Upper lobe of left lung (tissue), 6 donors: ENCODE data around the gene NOB1. TPM values are rescaled to one million over a fixed set of nuclear protein-coding genes. Genes with fewer than 3 reads are reported as not detected.

ENCODE experiments used
- ATAC-seq, 2 donors: fragments of 200-7000 bp; cut with Tn5 transposase; one replicate each; pipeline ENCODE4 v1.9.1; 2022; ENCODE audit warnings: mild to moderate bottlenecking in 2 of 2, moderate library complexity in 2 of 2; ENCODE audit not compliant: low FRiP score in 2 of 2
- DNase-seq, 2 donors: peaks; one replicate each; pipeline ENCODE4 v3.0.0-alpha.2; 2019 to 2020
- H3K27ac ChIP-seq, 4 donors: fragments of 200-600 bp; sonication (generic); one replicate each; pipeline ENCODE4 v1.5.1; 2016 to 2019
- H3K27me3 ChIP-seq, 4 donors: fragments of 200-600 bp; sonication (generic); one replicate each; pipeline ENCODE4 v1.5.1; 2017 to 2019
- H3K36me3 ChIP-seq, 4 donors: fragments of 200-600 bp; sonication (generic); one replicate each; pipeline ENCODE4 v1.5.1; 2016 to 2019
- H3K4me1 ChIP-seq, 4 donors: fragments of 200-600 bp; sonication (generic); one replicate each; pipeline ENCODE4 v1.5.1; 2018 to 2019
- H3K4me3 ChIP-seq, 4 donors: fragments of 200-600 bp; sonication (generic); one replicate each; pipeline ENCODE4 v1.5.1; 2017 to 2019; ENCODE audit warnings: mild to moderate bottlenecking in 2 of 4, moderate library complexity in 1 of 4
- H3K9me3 ChIP-seq, 4 donors: fragments of 200-600 bp; sonication (generic); one replicate each; pipeline ENCODE4 v1.5.1; 2018 to 2019
- CTCF ChIP-seq, 6 experiments: fragments of 450-650 bp in 4 of 6; fragments of 200-600 bp in 2 of 6; sonication (generic) in 2 of 6; IDR thresholded peaks; one replicate each; pipeline ENCODE4 v1.5.1; 2016 to 2019; ENCODE audit warnings: antibody characterized with exemption in 6 of 6
- EP300 ChIP-seq, 4 donors: sonication (generic); formaldehyde crosslinking; IDR thresholded peaks; one replicate each; pipeline ENCODE4 v1.5.1; 2017; ENCODE audit warnings: antibody characterized with exemption in 4 of 4, control low read depth in 2 of 4
- POLR2A ChIP-seq, 4 donors: fragments of 450-650 bp; IDR thresholded peaks; one replicate each; pipeline ENCODE4 v1.5.1; 2016 to 2017; ENCODE audit warnings: antibody characterized with exemption in 4 of 4, mild to moderate bottlenecking in 2 of 4
- POLR2AphosphoS5 ChIP-seq, 2 donors: sonication (generic); formaldehyde crosslinking; IDR thresholded peaks; one replicate each; pipeline ENCODE4 v1.5.1; 2017; ENCODE audit warnings: antibody characterized with exemption in 2 of 2
- WGBS, 2 donors: methylation state at CpG; one replicate each; pipeline ENCODE4 v1.1.5; 2017 to 2018; 5-methylcytosine and 5-hydroxymethylcytosine counted together
- small RNA-seq, 4 donors: library from RNA; depleted of rRNA; stranded (forward); fragments of <200 nt; gene quantifications; one replicate each; pipeline ENCODE3, GENCODE V24; 2016
- total RNA-seq, 6 donors: library from RNA; depleted of rRNA in 4 of 6; stranded (reverse); fragments of >200 nt in 4 of 6; gene quantifications; one replicate each; pipeline versions ENCODE4 v1.1.0 to v1.2.1, GENCODE V29; 2016 to 2021
- donor health status: DM: no; HTN: no; CAD: no; lungs with moderate emphysema.
- donor health status: DM: no; HTN: yes; CAD: no; lungs with severe emphysema.

The NOB1 gene
- total RNA-seq, 6 donors from 2014 or later = 24.1 to 38.2 (median 34.3) TPM

- no peak for ATAC-seq
- Histone ChIP-seq H3K27me3 (no peaks in the 10 kb centered on the region), H3K9me3 (no peaks in the 10 kb centered on the region), H3K27ac (no peak overlapping the region), H3K4me1 (no peaks in the 10 kb centered on the region), H3K36me3 (peaks cover 35 to 81% (median 44%) of the 10 kb centered on the region in 4 donors), H3K4me3 (no peak overlapping the region)
- WGBS, 2 donors = 90% methylated on average over 4 of the region's 4 CpGs
- TF ChIP-seq POLR2A (IDR thresholded peaks at IDR 0.05) (no peak), CTCF (IDR thresholded peaks at IDR 0.05) (no peak), EP300 (IDR thresholded peaks at IDR 0.05) (no peak), POLR2AphosphoS5 (IDR thresholded peaks at IDR 0.05) (no peak)
- DNase-seq = no peak
Measured at GRCh38 chr16:69691980-69692911, 62.5 kb downstream of the NOB1 start.

Small RNAs within 50 kb of the gene (small RNA-seq; reads per million reads assigned to genes)
- gene RF00091 = 0 reads per million in 4 donors

Other genes with a start within 250 kb of the NOB1 start
- gene NFAT5, start 189.0 kb downstream of the NOB1 start, total RNA-seq = 10 to 100 TPM; 36.0 to 80.7 (median 50.4) TPM
- 10 to 100 TPM; 13.6 to 73.0 (median 48.6) TPM for gene NQO1, start 28.4 kb downstream of the NOB1 start, total RNA-seq
- gene WWP2, start 7.4 kb upstream of the NOB1 start, total RNA-seq = 100 to 1,000 TPM in 2 of 6 donors, 10 to 100 TPM in 4; 59.5 to 125 (median 82.3) TPM
- 1 to 10 TPM in 5 of 6 donors, under 1 TPM in 1; 0.54 to 5.2 (median 2.8) TPM for gene CLEC18A, start 196.4 kb upstream of the NOB1 start, total RNA-seq